GM19372 (cell line): ENCODE measurements around the gene C4A.
"Not testable (repeated sequence)": the region's sequence is repeated elsewhere in the genome, so short reads cannot be mapped to it uniquely, and the experiment has no call there.

ENCODE experiments used
- ATAC-seq: cut with Tn5 transposase; IDR thresholded peaks from one replicate; pipeline ENCODE4 v1.9.1; 2021; ENCODE audit warnings: mild to moderate bottlenecking, low read depth, moderate library complexity; ENCODE audit not compliant: unreplicated experiment

The C4A gene

DNA sequence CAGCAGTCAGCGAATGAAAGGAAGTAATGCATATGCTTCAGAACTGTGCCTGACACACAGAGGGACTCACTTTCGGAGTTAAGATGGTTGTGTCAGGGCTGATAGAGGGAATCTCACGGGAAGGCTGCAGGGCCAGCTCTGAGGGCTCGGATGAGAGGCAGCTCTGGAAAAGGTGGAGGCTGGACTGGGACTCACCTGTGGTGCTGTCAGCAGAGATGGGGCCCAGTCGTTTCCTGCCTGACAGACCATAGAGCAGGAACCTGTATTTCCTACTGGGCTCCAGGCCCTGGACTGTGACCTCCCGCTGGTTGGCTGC is 65.6 kb downstream of the C4A start:
- ATAC-seq = no peak

GRCh38 chr6:32047855-32048766 is 66.3 kb downstream of the C4A start:
- ATAC-seq = no peak

DNA sequence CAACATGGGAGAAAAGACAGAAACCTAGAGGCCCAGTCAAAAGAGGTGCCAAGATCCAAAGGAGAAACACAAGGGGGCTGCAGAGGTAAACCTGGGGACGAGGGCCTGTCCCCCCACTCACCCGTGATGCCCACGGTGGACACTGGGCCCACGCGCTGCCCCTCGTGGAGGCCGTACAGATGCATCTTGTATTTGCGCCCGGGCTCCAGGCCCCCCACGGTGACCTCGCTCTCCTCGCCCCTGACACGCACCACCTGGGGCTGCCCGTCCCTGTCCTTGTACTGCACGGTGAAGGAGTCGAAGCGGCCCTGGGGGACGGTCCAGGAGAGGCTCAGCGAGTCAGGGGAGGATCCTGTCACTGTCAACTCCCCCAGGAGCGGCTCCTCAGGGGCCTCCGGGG is 67.3 kb downstream of the C4A start:
- ATAC-seq = not testable (repeated sequence)

GRCh38 chr6:32049736-32050135 is 67.9 kb downstream of the C4A start:
- ATAC-seq = not testable (repeated sequence)

GRCh38 chr6:32050562-32050961 is 68.7 kb downstream of the C4A start:
- ATAC-seq = no peak
